Mesothelial cell of epicardium (in vitro differentiated cells): ENCODE measurements around the gene OR9Q1. TPM values are rescaled to one million over a fixed set of nuclear protein-coding genes. Genes with fewer than 3 reads are reported as not detected.
A peak's percentile ranks its signal among the peaks of the same experiment; 100 is the strongest.

ENCODE experiments used
- DNase-seq, 2 experiments: peaks; one replicate each; pipeline ENCODE4 v3.0.0; 2021; ENCODE audit warnings: low spot score in 2 of 2; ENCODE audit not compliant: unreplicated experiment in 2 of 2
- H3K27ac Mint-ChIP-seq: 2 replicates; pipeline ENCODE4 v1.8.0; 2021; ENCODE audit warnings: mixed read lengths
- H3K27me3 Mint-ChIP-seq: 2 replicates; pipeline ENCODE4 v1.8.0; 2021; ENCODE audit warnings: low read depth, mixed read lengths
- H3K36me3 Mint-ChIP-seq: 2 replicates; pipeline ENCODE4 v1.8.0; 2021; ENCODE audit warnings: mixed read lengths
- H3K4me1 Mint-ChIP-seq: 2 replicates; pipeline ENCODE4 v1.8.0; 2021; ENCODE audit warnings: mixed read lengths
- H3K4me3 Mint-ChIP-seq: 2 replicates; pipeline ENCODE4 v1.8.0; 2021; ENCODE audit warnings: mild to moderate bottlenecking, moderate library complexity, mixed read lengths
- H3K9me3 Mint-ChIP-seq: 2 replicates; pipeline ENCODE4 v1.8.0; 2021; ENCODE audit warnings: mixed read lengths
- CTCF ChIP-seq: fragments of 200-600 bp; sonication (generic); IDR thresholded peaks from one replicate; pipeline ENCODE4 v1.5.0; 2021; ENCODE audit warnings: antibody characterized with exemption; ENCODE audit not compliant: unreplicated experiment
- total RNA-seq: library from RNA; stranded (reverse); gene quantifications from 3 replicates; pipeline ENCODE4 v1.2.1, GENCODE V29; 2021

Gene OR9Q1
- total RNA-seq, 1 donor from 2014 or later: not detected

- Mint-ChIP-seq H3K4me3 (no peak overlapping the region), H3K27me3 (no peaks in the 10 kb centered on the region), H3K27ac (no peak overlapping the region), H3K36me3 (no peaks in the 10 kb centered on the region), H3K9me3 (peaks cover 24% of the 10 kb centered on the region), H3K4me1 (no peaks in the 10 kb centered on the region)
- TF ChIP-seq CTCF: no peak
- no peak for DNase-seq
These were observed 15.9 kb downstream of the OR9Q1 start for GRCh38 chr11:58039589-58039988.

- Mint-ChIP-seq H3K4me3 (no peak overlapping the region), H3K4me1 (no peaks in the 10 kb centered on the region), H3K27ac (no peak overlapping the region), H3K36me3 (no peaks in the 10 kb centered on the region), H3K27me3 (no peaks in the 10 kb centered on the region), H3K9me3 (peaks cover 7% of the 10 kb centered on the region)
- no peak for TF ChIP-seq CTCF
- no peak for DNase-seq
These were observed 19.7 kb downstream of the OR9Q1 start for GRCh38 chr11:58043379-58043778.

- H3K9me3 Mint-ChIP-seq: peaks cover 7% of the 10 kb centered on the region
- no peaks in the 10 kb centered on the region for H3K36me3 Mint-ChIP-seq
- H3K27me3 Mint-ChIP-seq: no peaks in the 10 kb centered on the region
- no peak for DNase-seq
- no peak overlapping the region for H3K4me3 Mint-ChIP-seq
- no peak overlapping the region for H3K27ac Mint-ChIP-seq
- no peak for TF ChIP-seq CTCF
- no peaks in the 10 kb centered on the region for H3K4me1 Mint-ChIP-seq
These were observed 22.6 kb downstream of the OR9Q1 start for GRCh38 chr11:58046231-58046630.

GRCh38 chr11:58047818-58048217 lies 24.1 kb downstream of the OR9Q1 start:
- peaks cover 7% of the 10 kb centered on the region for H3K9me3 Mint-ChIP-seq
- H3K27me3 Mint-ChIP-seq: no peaks in the 10 kb centered on the region
- H3K4me1 Mint-ChIP-seq: no peaks in the 10 kb centered on the region
- no peak for DNase-seq
- H3K36me3 Mint-ChIP-seq: no peaks in the 10 kb centered on the region
- TF ChIP-seq CTCF: no peak
- no peak overlapping the region for H3K27ac Mint-ChIP-seq
- no peak overlapping the region for H3K4me3 Mint-ChIP-seq

- DNase-seq: no peak
- Mint-ChIP-seq H3K9me3 (peaks cover 4% of the 10 kb centered on the region), H3K27me3 (no peaks in the 10 kb centered on the region), H3K36me3 (no peaks in the 10 kb centered on the region), H3K27ac (no peak overlapping the region), H3K4me1 (peaks cover 32% of the 10 kb centered on the region), H3K4me3 (no peak overlapping the region)
- no peak for TF ChIP-seq CTCF
These were observed 32.2 kb downstream of the OR9Q1 start for GRCh38 chr11:58055806-58056401.

GRCh38 chr11:58057481-58057880 lies 33.8 kb downstream of the OR9Q1 start:
- no peak for TF ChIP-seq CTCF
- Mint-ChIP-seq H3K9me3 (peaks cover 4% of the 10 kb centered on the region), H3K4me3 (no peak overlapping the region), H3K27me3 (no peaks in the 10 kb centered on the region), H3K36me3 (no peaks in the 10 kb centered on the region), H3K4me1 (peaks cover 37% of the 10 kb centered on the region), H3K27ac (peak overlapping the region; percentile 99)
- DNase-seq: no peak
